SK-N-SH (cell line): ENCODE measurements around the gene ATP2B2.

Source experiments
- CTCF ChIP-seq: fragments of 200-600 bp; sonication (generic); IDR thresholded peaks from 2 replicates; pipeline ENCODE4 v1.6.1; 2017; ENCODE audit warnings: antibody characterized with exemption, mild to moderate bottlenecking, moderate library complexity
- ELF1 ChIP-seq: IDR thresholded peaks from 2 replicates; pipeline ENCODE4 v1.4.0; 2012
- EP300 ChIP-seq, 2 experiments: IDR thresholded peaks; 2 replicates each; pipeline versions ENCODE4 v1.4.0 to v1.6.1; 2012; ENCODE audit warnings: borderline replicate concordance in 1 of 2, low read depth in 1 of 2, low read length in 1 of 2
- FOXM1 ChIP-seq: IDR thresholded peaks from 2 replicates; pipeline ENCODE4 v1.4.0; 2012; ENCODE audit warnings: low read depth, mild to moderate bottlenecking
- RAD21 ChIP-seq: IDR thresholded peaks from 2 replicates; pipeline ENCODE4 v1.6.1; 2012; ENCODE audit warnings: mild to moderate bottlenecking, low read length
- SMC3 ChIP-seq: IDR thresholded peaks from 2 replicates; pipeline ENCODE4 v1.6.1; 2012; ENCODE audit warnings: low read depth, low read length, improper control_type of control experiment
- TAF1 ChIP-seq: IDR thresholded peaks from 2 replicates; pipeline ENCODE4 v1.6.1; 2012; ENCODE audit warnings: low read depth, mild to moderate bottlenecking, low read length, moderate library complexity, borderline replicate concordance
- YY1 ChIP-seq: IDR thresholded peaks from 2 replicates; pipeline ENCODE4 v1.4.0; 2012; ENCODE audit warnings: low read depth, mild to moderate bottlenecking
- ZBTB33 ChIP-seq: IDR thresholded peaks from 2 replicates; pipeline ENCODE4 v1.4.0; 2012; ENCODE audit warnings: low read depth, borderline replicate concordance

GRCh38 chr3:10392244-10392643 lies 113.1 kb downstream of the ATP2B2 start:
- TF ChIP-seq CTCF (no peak), RAD21 (no peak), YY1 (no peak), ELF1 (no peak), TAF1 (no peak), SMC3 (no peak), EP300 (IDR thresholded peaks at IDR 0.05; ENCODE audit: borderline replicate concordance in 1 of 2, low read depth in 1 of 2, low read length in 1 of 2) (no peak), ZBTB33 (no peak), FOXM1 (no peak)
